CD4-positive, alpha-beta T cell treated with Interleukin-10 for 1 hour (primary cell): ENCODE measurements around the gene DPT.

Experiments used
- DNase-seq: peaks from one replicate; pipeline ENCODE4 v3.0.0-alpha.2; 2020

The DPT gene

GRCh38 chr1:168734946-168735345 lies 5.9 kb upstream of the DPT start:
- no peak for DNase-seq

- DNase-seq = no peak
These were observed 5.3 kb upstream of the DPT start for GRCh38 chr1:168734271-168734670.

- no peak for DNase-seq
These were observed 4.2 kb upstream of the DPT start for GRCh38 chr1:168733241-168733640.

- no peak for DNase-seq
These were observed 3.7 kb upstream of the DPT start for GRCh38 chr1:168732736-168733135.

- DNase-seq = no peak
These were observed 2.4 kb upstream of the DPT start for GRCh38 chr1:168731244-168731953.

- no peak for DNase-seq
These were observed 398 bp upstream of the DPT start for GRCh38 chr1:168729405-168729802.

- DNase-seq = no peak
These were observed 2.3 kb downstream of the DPT start for GRCh38 chr1:168726719-168727118.

- DNase-seq = no peak
These were observed 2.7 kb downstream of the DPT start for GRCh38 chr1:168726281-168726680.

- no peak for DNase-seq
These were observed 3.2 kb downstream of the DPT start for GRCh38 chr1:168725831-168726230.

GRCh38 chr1:168725060-168725459 lies 3.9 kb downstream of the DPT start:
- no peak for DNase-seq

GRCh38 chr1:168723000-168723399 lies 6.0 kb downstream of the DPT start:
- no peak for DNase-seq

GRCh38 chr1:168720839-168721238 lies 8.2 kb downstream of the DPT start:
- no peak for DNase-seq

- DNase-seq = no peak
These were observed 9.5 kb downstream of the DPT start for GRCh38 chr1:168719306-168720111.

- DNase-seq = no peak
These were observed 10.8 kb downstream of the DPT start for GRCh38 chr1:168717906-168718891.

GRCh38 chr1:168714012-168714411 lies 15.0 kb downstream of the DPT start:
- DNase-seq = no peak

GRCh38 chr1:168709405-168710363 lies 19.3 kb downstream of the DPT start:
- DNase-seq = no peak

- DNase-seq = no peak
These were observed 20.2 kb downstream of the DPT start for GRCh38 chr1:168708698-168709404.

GRCh38 chr1:168706391-168706992 lies 22.5 kb downstream of the DPT start:
- no peak for DNase-seq

GRCh38 chr1:168700575-168701268 lies 28.3 kb downstream of the DPT start:
- no peak for DNase-seq

GRCh38 chr1:168698453-168698852 lies 30.6 kb downstream of the DPT start:
- DNase-seq = no peak
